GM23338 (cell line): ENCODE data around the gene ATOH7. TPM values are rescaled to one million over a fixed set of nuclear protein-coding genes. Genes with fewer than 3 reads are reported as not detected.

Source experiments
- ATAC-seq: fragments of 200-7000 bp; cut with Tn5 transposase; 3 replicates; pipeline ENCODE4 v1.9.1; 2020
- DNase-seq: peaks from one replicate; pipeline ENCODE4 v3.0.0-alpha.2; 2015; ENCODE audit warnings: low spot score
- H2AFZ ChIP-seq: fragments of 200-600 bp; sonication (generic); 2 replicates; pipeline ENCODE4 v1.8.0; 2016; ENCODE audit warnings: antibody characterized with exemption, mild to moderate bottlenecking, moderate library complexity
- H3F3A ChIP-seq: fragments of 200-600 bp; sonication (generic); replicated peaks from 2 replicates; pipeline ENCODE4 v1.8.0; 2017; ENCODE audit warnings: antibody characterized with exemption, mixed run types, low read depth
- H3K27ac ChIP-seq: fragments of 200-600 bp; sonication (generic); 2 replicates; pipeline ENCODE4 v1.6.1; 2016; ENCODE audit warnings: low read depth
- H3K27me3 ChIP-seq: fragments of 200-600 bp; sonication (generic); 2 replicates; pipeline ENCODE4 v1.8.0; 2016; ENCODE audit warnings: mild to moderate bottlenecking, mixed run types, moderate library complexity; ENCODE audit not compliant: insufficient read depth
- H3K36me3 ChIP-seq: fragments of 200-600 bp; sonication (generic); 2 replicates; pipeline ENCODE4 v1.8.0; 2016; ENCODE audit warnings: mild to moderate bottlenecking; ENCODE audit not compliant: insufficient read depth
- H3K4me1 ChIP-seq: fragments of 200-600 bp; sonication (generic); 2 replicates; pipeline ENCODE4 v1.8.0; 2016; ENCODE audit warnings: mild to moderate bottlenecking, moderate library complexity; ENCODE audit not compliant: insufficient read depth
- H3K4me2 ChIP-seq: fragments of 200-600 bp; sonication (generic); 2 replicates; pipeline ENCODE4 v1.7.1; 2017; ENCODE audit warnings: mixed run types
- H3K4me3 ChIP-seq: fragments of 200-600 bp; sonication (generic); 2 replicates; pipeline ENCODE4 v1.6.1; 2016; ENCODE audit warnings: mixed run types
- H3K79me2 ChIP-seq: fragments of 200-600 bp; sonication (generic); replicated peaks from 2 replicates; pipeline ENCODE4 v1.8.0; 2017; ENCODE audit warnings: mild to moderate bottlenecking; ENCODE audit not compliant: insufficient read depth
- H3K9me2 ChIP-seq: fragments of 200-600 bp; sonication (generic); 2 replicates; pipeline ENCODE4 v1.8.0; 2017; ENCODE audit not compliant: insufficient read depth
- H4K20me1 ChIP-seq: fragments of 200-600 bp; sonication (generic); replicated peaks from 2 replicates; pipeline ENCODE4 v1.8.0; 2017; ENCODE audit warnings: mild to moderate bottlenecking; ENCODE audit not compliant: insufficient read depth
- H3K27ac Mint-ChIP-seq: 2 replicates; pipeline ENCODE4 v1.8.0; 2020; ENCODE audit warnings: inconsistent platforms, mild to moderate bottlenecking, moderate library complexity, mixed read lengths
- H3K27me3 Mint-ChIP-seq: 3 replicates; pipeline ENCODE4 v1.8.0; 2022; ENCODE audit warnings: low read depth, mild to moderate bottlenecking, moderate library complexity, mixed read lengths, inconsistent platforms; ENCODE audit not compliant: insufficient read depth, poor library complexity
- H3K36me3 Mint-ChIP-seq: 3 replicates; pipeline ENCODE4 v1.8.0; 2021; ENCODE audit warnings: low read depth, mild to moderate bottlenecking, inconsistent platforms, moderate library complexity, mixed read lengths
- H3K4me1 Mint-ChIP-seq: 3 replicates; pipeline ENCODE4 v1.8.0; 2020; ENCODE audit warnings: mild to moderate bottlenecking, inconsistent platforms, mixed read lengths
- H3K4me3 Mint-ChIP-seq: 3 replicates; pipeline ENCODE4 v1.8.0; 2021; ENCODE audit warnings: moderate library complexity, mild to moderate bottlenecking, inconsistent platforms, mixed read lengths
- H3K9me3 Mint-ChIP-seq: 3 replicates; pipeline ENCODE4 v1.8.0; 2020; ENCODE audit warnings: moderate library complexity, mild to moderate bottlenecking, inconsistent platforms, mixed read lengths
- CREB1 ChIP-seq: fragments of 250-450 bp; sonication (Bioruptor Pico); IDR thresholded peaks from 2 replicates; pipeline ENCODE4 v1.5.0; 2020; ENCODE audit warnings: low read depth, mild to moderate bottlenecking, moderate library complexity
- EZH2 ChIP-seq: fragments of 200-600 bp; sonication (generic); IDR thresholded peaks from one replicate; pipeline ENCODE4 v1.8.0; 2017; ENCODE audit warnings: antibody characterized with exemption, mild to moderate bottlenecking, low read depth; ENCODE audit not compliant: unreplicated experiment
- EZH2phosphoT487 ChIP-seq: fragments of 200-600 bp; sonication (generic); IDR thresholded peaks from one replicate; pipeline ENCODE4 v1.8.1; 2018; ENCODE audit warnings: antibody characterized with exemption; ENCODE audit not compliant: unreplicated experiment
- JUNB ChIP-seq: IDR thresholded peaks from one replicate; pipeline ENCODE4 v1.6.1; 2016; ENCODE audit warnings: antibody characterized with exemption; ENCODE audit not compliant: unreplicated experiment
- NANOG ChIP-seq: IDR thresholded peaks from 2 replicates; pipeline ENCODE4 v1.6.1; 2016; ENCODE audit warnings: antibody characterized with exemption, borderline replicate concordance
- POLR2AphosphoS5 ChIP-seq: IDR thresholded peaks from 2 replicates; pipeline ENCODE4 v1.6.1; 2016; ENCODE audit warnings: antibody characterized with exemption, low read depth
- STAT1 ChIP-seq: IDR thresholded peaks from one replicate; pipeline ENCODE4 v1.6.1; 2016; ENCODE audit warnings: antibody characterized with exemption; ENCODE audit not compliant: unreplicated experiment
- ZNF114 ChIP-seq: fragments of 250-450 bp; sonication (Bioruptor Pico); IDR thresholded peaks from 2 replicates; pipeline ENCODE4 v1.5.0; 2020; ENCODE audit warnings: mild to moderate bottlenecking, moderate library complexity
- ZNF331 ChIP-seq: fragments of 250-450 bp; sonication (Bioruptor Pico); IDR thresholded peaks from 2 replicates; pipeline ENCODE4 v1.5.0; 2020; ENCODE audit warnings: low read depth, mild to moderate bottlenecking, moderate library complexity
- ZNF462 ChIP-seq: fragments of 250-450 bp; sonication (Bioruptor Pico); IDR thresholded peaks from 2 replicates; pipeline ENCODE4 v1.5.0; 2020; ENCODE audit warnings: mild to moderate bottlenecking, moderate library complexity
- polyA plus RNA-seq: library from polyadenylated mRNA; unstranded; fragments of >200 nt; fragmentation: Nextera tagmentation; extraction: Ambion mirVana; gene quantifications from 2 replicates; pipeline ENCODE4 v1.2.1, GENCODE V29; 2016
- total RNA-seq: library from RNA; depleted of rRNA; stranded (reverse); fragments of >200 nt; shearing (Covaris generic); gene quantifications from 2 replicates; pipeline ENCODE4 v1.2.3, GENCODE V29; 2014
- TF ChIP-seq, protein P1 (sequence below): IDR thresholded peaks from one replicate; pipeline ENCODE4 v1.6.1; 2018; ENCODE audit warnings: antibody characterized with exemption; ENCODE audit not compliant: unreplicated experiment
- TF ChIP-seq, protein P2 (sequence below): IDR thresholded peaks from 2 replicates; pipeline ENCODE4 v1.6.1; 2016; ENCODE audit warnings: antibody characterized with exemption
- TF ChIP-seq, protein P3 (sequence below), 2 experiments: fragments of 200-600 bp in 1 of 2; sonication (generic) in 1 of 2; conservative IDR thresholded peaks; 2 replicates each; pipeline versions ENCODE4 v1.5.1 to v1.6.1; 2016 to 2017; ENCODE audit warnings: antibody characterized with exemption in 2 of 2, low read depth in 2 of 2, mild to moderate bottlenecking in 2 of 2, moderate library complexity in 1 of 2

The ATOH7 gene
- total and polyA plus RNA-seq, 2 experiments from 2014 or later, result 0.23 to 1.2 TPM

- no peak for TF ChIP-seq POLR2AphosphoS5
- no peak for TF ChIP-seq STAT1
- TF ChIP-seq, protein P1, sequence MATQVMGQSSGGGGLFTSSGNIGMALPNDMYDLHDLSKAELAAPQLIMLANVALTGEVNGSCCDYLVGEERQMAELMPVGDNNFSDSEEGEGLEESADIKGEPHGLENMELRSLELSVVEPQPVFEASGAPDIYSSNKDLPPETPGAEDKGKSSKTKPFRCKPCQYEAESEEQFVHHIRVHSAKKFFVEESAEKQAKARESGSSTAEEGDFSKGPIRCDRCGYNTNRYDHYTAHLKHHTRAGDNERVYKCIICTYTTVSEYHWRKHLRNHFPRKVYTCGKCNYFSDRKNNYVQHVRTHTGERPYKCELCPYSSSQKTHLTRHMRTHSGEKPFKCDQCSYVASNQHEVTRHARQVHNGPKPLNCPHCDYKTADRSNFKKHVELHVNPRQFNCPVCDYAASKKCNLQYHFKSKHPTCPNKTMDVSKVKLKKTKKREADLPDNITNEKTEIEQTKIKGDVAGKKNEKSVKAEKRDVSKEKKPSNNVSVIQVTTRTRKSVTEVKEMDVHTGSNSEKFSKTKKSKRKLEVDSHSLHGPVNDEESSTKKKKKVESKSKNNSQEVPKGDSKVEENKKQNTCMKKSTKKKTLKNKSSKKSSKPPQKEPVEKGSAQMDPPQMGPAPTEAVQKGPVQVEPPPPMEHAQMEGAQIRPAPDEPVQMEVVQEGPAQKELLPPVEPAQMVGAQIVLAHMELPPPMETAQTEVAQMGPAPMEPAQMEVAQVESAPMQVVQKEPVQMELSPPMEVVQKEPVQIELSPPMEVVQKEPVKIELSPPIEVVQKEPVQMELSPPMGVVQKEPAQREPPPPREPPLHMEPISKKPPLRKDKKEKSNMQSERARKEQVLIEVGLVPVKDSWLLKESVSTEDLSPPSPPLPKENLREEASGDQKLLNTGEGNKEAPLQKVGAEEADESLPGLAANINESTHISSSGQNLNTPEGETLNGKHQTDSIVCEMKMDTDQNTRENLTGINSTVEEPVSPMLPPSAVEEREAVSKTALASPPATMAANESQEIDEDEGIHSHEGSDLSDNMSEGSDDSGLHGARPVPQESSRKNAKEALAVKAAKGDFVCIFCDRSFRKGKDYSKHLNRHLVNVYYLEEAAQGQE, result no peak
- TF ChIP-seq EZH2, result no peak
- no peak for TF ChIP-seq JUNB
- no peak for TF ChIP-seq ZNF114 (CRISPR knock-in tag)
- no peak for TF ChIP-seq EZH2phosphoT487
- TF ChIP-seq, protein P2, sequence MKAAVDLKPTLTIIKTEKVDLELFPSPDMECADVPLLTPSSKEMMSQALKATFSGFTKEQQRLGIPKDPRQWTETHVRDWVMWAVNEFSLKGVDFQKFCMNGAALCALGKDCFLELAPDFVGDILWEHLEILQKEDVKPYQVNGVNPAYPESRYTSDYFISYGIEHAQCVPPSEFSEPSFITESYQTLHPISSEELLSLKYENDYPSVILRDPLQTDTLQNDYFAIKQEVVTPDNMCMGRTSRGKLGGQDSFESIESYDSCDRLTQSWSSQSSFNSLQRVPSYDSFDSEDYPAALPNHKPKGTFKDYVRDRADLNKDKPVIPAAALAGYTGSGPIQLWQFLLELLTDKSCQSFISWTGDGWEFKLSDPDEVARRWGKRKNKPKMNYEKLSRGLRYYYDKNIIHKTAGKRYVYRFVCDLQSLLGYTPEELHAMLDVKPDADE, result no peak
- TF ChIP-seq ZNF462 (CRISPR knock-in tag), result no peak
- TF ChIP-seq CREB1 (CRISPR knock-in tag), result no peak
- TF ChIP-seq NANOG, result no peak
- TF ChIP-seq ZNF331 (CRISPR knock-in tag), result no peak
- TF ChIP-seq, protein P3, sequence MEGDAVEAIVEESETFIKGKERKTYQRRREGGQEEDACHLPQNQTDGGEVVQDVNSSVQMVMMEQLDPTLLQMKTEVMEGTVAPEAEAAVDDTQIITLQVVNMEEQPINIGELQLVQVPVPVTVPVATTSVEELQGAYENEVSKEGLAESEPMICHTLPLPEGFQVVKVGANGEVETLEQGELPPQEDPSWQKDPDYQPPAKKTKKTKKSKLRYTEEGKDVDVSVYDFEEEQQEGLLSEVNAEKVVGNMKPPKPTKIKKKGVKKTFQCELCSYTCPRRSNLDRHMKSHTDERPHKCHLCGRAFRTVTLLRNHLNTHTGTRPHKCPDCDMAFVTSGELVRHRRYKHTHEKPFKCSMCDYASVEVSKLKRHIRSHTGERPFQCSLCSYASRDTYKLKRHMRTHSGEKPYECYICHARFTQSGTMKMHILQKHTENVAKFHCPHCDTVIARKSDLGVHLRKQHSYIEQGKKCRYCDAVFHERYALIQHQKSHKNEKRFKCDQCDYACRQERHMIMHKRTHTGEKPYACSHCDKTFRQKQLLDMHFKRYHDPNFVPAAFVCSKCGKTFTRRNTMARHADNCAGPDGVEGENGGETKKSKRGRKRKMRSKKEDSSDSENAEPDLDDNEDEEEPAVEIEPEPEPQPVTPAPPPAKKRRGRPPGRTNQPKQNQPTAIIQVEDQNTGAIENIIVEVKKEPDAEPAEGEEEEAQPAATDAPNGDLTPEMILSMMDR (conservative IDR thresholded peaks at IDR 0.05; ENCODE audit: low read depth in 2 of 2), result no peak
- Mint-ChIP-seq H3K27me3 (peaks cover 2% of the 10 kb centered on the region), H3K36me3 (no peaks in the 10 kb centered on the region), H3K4me1 (peaks cover 20% of the 10 kb centered on the region), H3K4me3 (no peak overlapping the region), H3K27ac (no peak overlapping the region), H3K9me3 (no peaks in the 10 kb centered on the region)
- Histone ChIP-seq H2AFZ (no peak overlapping the region), H3F3A (no peaks in the 10 kb centered on the region), H3K79me2 (no peaks in the 10 kb centered on the region), H3K27ac (no peak overlapping the region), H3K4me1 (peaks cover 15% of the 10 kb centered on the region), H3K36me3 (no peaks in the 10 kb centered on the region), H4K20me1 (no peaks in the 10 kb centered on the region), H3K27me3 (peaks cover 11% of the 10 kb centered on the region; the same call in 1 of the 2 replicates), H3K4me2 (no peak overlapping the region), H3K9me2 (no peaks in the 10 kb centered on the region), H3K4me3 (no peak overlapping the region)
- ATAC-seq (no peak), DNase-seq (no peak)
Measured at GRCh38 chr10:68249297-68249696, 17.4 kb upstream of the ATOH7 start.
